ENCODE data around the gene EPB41. TPM values are rescaled to one million over a fixed set of nuclear protein-coding genes. Genes with fewer than 3 reads are reported as not detected.

Gene EPB41
- polyA plus RNA-seq, 1 of the 3 experiments (the other 2 are of a cell fraction) = 7.4 TPM

GRCh38 chr1:29145739-29146437, 231.5 kb downstream of the EPB41 start:
- H3K36me3 ChIP-seq (replicated peaks in 1 of 2; ENCODE audit: control insufficient read depth in 1 of 2, insufficient read depth in 2 of 2, low read length in 1 of 2) = peaks cover 22 to 42% of the 10 kb centered on the region in 2 experiments
- peak overlapping the region; percentile 34 to 96 for H3K27ac ChIP-seq (ENCODE audit: low read depth in 2 of 2, low read length in 1 of 2)
- POLR2A ChIA-PET = no interaction called here
- TF ChIP-seq POLR2AphosphoS5 (IDR thresholded peaks at IDR 0.05; ENCODE audit: low read depth, low read length) (peak; percentile 67), CTCF (IDR thresholded peaks at IDR 0.05) (no peak), SIN3A (IDR thresholded peaks at IDR 0.05; ENCODE audit: borderline replicate concordance, low read depth, low read length) (no peak), YY1 (IDR thresholded peaks at IDR 0.05; ENCODE audit: low read depth) (no peak), PBX3 (IDR thresholded peaks at IDR 0.05) (peak; percentile 87), FOSL2 (IDR thresholded peaks at IDR 0.05; ENCODE audit: borderline replicate concordance, low read depth) (0 out of 2 replicates have a peak, but pooled peaks have one; percentile 61), USF1 (IDR thresholded peaks at IDR 0.05; ENCODE audit: borderline replicate concordance, low read depth) (no peak), MAX (IDR thresholded peaks at IDR 0.05; ENCODE audit: low read depth) (peak; percentile 91), RAD21 (IDR thresholded peaks at IDR 0.05; ENCODE audit: low read length) (no peak), RFX5 (IDR thresholded peaks at IDR 0.05; ENCODE audit: low read length) (no peak), RCOR1 (IDR thresholded peaks at IDR 0.05; ENCODE audit: low read length) (no peak), GABPA (IDR thresholded peaks at IDR 0.05; ENCODE audit: low read depth) (no peak), TEAD4 (IDR thresholded peaks at IDR 0.05; ENCODE audit: borderline replicate concordance, insufficient read depth) (peak; percentile 72; the same call in 1 of the 2 replicates), GATA2 (CRISPR knock-in tag; IDR thresholded peaks at IDR 0.05) (no peak), FOXM1 (IDR thresholded peaks at IDR 0.05; ENCODE audit: low read depth) (0 out of 2 replicates have a peak, but pooled peaks have one; percentile 50), FOXJ3 (CRISPR knock-in tag; IDR thresholded peaks at IDR 0.05) (no peak), NFIC (IDR thresholded peaks at IDR 0.05; ENCODE audit: borderline replicate concordance) (peak; percentile 93), TAF1 (IDR thresholded peaks at IDR 0.05; ENCODE audit: borderline replicate concordance, low read depth, low read length) (no peak), EZH2phosphoT487 (IDR thresholded peaks at IDR 0.05; ENCODE audit: borderline replicate concordance, low read depth) (no peak), EP300 (IDR thresholded peaks at IDR 0.05; ENCODE audit: borderline replicate concordance in 1 of 2, low read depth in 1 of 2, low read length in 1 of 2) (peak in 1 of 2 experiments; percentile 86; a peak in 2 of 4 replicates), MEF2A (IDR thresholded peaks at IDR 0.05; ENCODE audit: borderline replicate concordance, low read depth) (peak; percentile 26; the same call in 1 of the 2 replicates), CHD2 (IDR thresholded peaks at IDR 0.05; ENCODE audit: low read length, partially characterized antibody) (no peak), SMC3 (IDR thresholded peaks at IDR 0.05; ENCODE audit: low read depth, low read length) (no peak), RXRA (IDR thresholded peaks at IDR 0.05; ENCODE audit: borderline replicate concordance, low read depth) (peak; percentile 83), TCF12 (IDR thresholded peaks at IDR 0.05) (peak; percentile 92), USF2 (IDR thresholded peaks at IDR 0.05; ENCODE audit: borderline replicate concordance, low read depth, low read length) (no peak), ELF1 (IDR thresholded peaks at IDR 0.05) (peak; percentile 87), NRF1 (IDR thresholded peaks at IDR 0.05; ENCODE audit: low read depth, low read length) (no peak), MXI1 (IDR thresholded peaks at IDR 0.05; ENCODE audit: low read depth, low read length) (no peak)

More at GRCh38 chr1:29145739-29146437, 231.5 kb downstream of the EPB41 start:
- H2AFZ ChIP-seq (ENCODE audit: low read depth) = no peak overlapping the region
- peak overlapping the region; percentile 57 for H3K9ac ChIP-seq
- H3K4me1 ChIP-seq (ENCODE audit: control insufficient read depth in 1 of 2, insufficient read depth in 2 of 2, low read depth in 1 of 2, low read length in 1 of 2) = peaks cover 4 to 19% of the 10 kb centered on the region in 2 experiments; a peak in 3 of 4 replicates
- no peaks in the 10 kb centered on the region for H3K9me2 ChIP-seq
- CTCF ChIA-PET = interaction anchor here (1.0 to 1.1 kb wide), 3 partner anchors 25 to 264 kb away, joined by 3 to 4 read pairs (median 4); no protein-coding TSS in a partner anchor
- WGBS (ENCODE audit: low lambda C conversion rate) = 21% methylated on average over 8 of the region's 8 CpGs
- H4K20me1 ChIP-seq (ENCODE audit: insufficient read depth) = peaks cover 6% of the 10 kb centered on the region; the same call in 1 of the 2 replicates
- H3F3A ChIP-seq (replicated peaks; ENCODE audit: insufficient read depth) = peaks cover 47% of the 10 kb centered on the region
- peaks cover 12% of the 10 kb centered on the region; the same call in 1 of the 2 replicates for H3K79me2 ChIP-seq (ENCODE audit: insufficient read depth)
- no peak for DNase-seq
- H3K27me3 ChIP-seq (ENCODE audit: insufficient read depth) = no peaks in the 10 kb centered on the region
- no peaks in the 10 kb centered on the region for H3K9me3 ChIP-seq
- H3K4me2 ChIP-seq = peak overlapping the region; percentile 51
- no peak overlapping the region for H3K4me3 ChIP-seq (ENCODE audit: low read depth in 2 of 2, low read length in 1 of 2)

Data from SK-N-SH (cell line).